Measurements from ENCODE around the gene HEATR5A.
"Not testable (repeated sequence)": the region's sequence is repeated elsewhere in the genome, so short reads cannot be mapped to it uniquely, and the experiment has no call there.

The HEATR5A gene

DNA sequence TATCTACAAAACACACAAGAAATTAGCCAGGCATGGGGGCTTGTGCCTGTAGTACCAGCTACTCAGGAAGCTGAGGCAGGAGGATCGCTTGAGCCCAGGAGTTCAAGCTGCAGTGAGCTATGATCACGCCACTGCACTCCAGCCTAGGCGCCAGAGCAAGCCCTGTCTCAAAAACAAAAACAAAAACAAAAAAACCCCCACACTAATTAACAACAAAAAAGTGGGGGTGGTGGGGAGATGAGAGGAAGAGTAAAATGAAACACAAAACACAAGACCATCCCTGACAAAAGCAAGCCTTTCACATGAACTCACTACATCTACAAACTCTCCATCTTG lies 158.9 kb downstream of the HEATR5A start:
- Histone ChIP-seq H3K9me3 (ENCODE audit: control insufficient read depth, low read length) (no peaks in the 10 kb centered on the region), H3K4me1 (ENCODE audit: control insufficient read depth, insufficient read depth, low read length, poor library complexity, severe bottlenecking) (peaks cover 2% of the 10 kb centered on the region), H3K4me3 (ENCODE audit: insufficient read depth, low read depth, low read length, poor library complexity, severe bottlenecking) (no peak overlapping the region), H3K27me3 (replicated peaks; ENCODE audit: control insufficient read depth, insufficient read depth, low read length, poor library complexity, severe bottlenecking) (no peaks in the 10 kb centered on the region), H3K36me3 (ENCODE audit: control insufficient read depth, insufficient read depth, low read length) (no peaks in the 10 kb centered on the region), H3K27ac (ENCODE audit: insufficient read depth, low read length, poor library complexity, severe bottlenecking) (no peak overlapping the region)
- DNase-seq = no peak

DNA sequence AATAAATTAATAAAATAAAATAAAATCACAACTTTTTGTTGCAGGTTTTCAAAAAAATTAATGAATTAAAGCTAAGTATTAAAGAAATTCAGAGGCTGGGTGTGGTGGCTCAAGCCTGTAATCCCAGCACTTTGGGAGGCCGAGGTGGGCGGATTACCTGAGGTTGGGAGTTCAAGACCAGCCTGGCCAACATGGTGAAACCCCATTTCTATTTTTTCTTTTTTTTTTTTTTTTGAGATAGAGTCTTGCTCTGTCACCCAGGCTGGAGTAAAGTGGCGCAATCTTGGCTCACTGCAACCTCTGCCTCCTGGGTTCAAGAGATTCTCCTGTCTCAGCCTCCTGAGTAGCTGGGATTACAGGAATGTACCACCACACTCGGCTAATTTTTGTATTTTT lies 161.3 kb downstream of the HEATR5A start:
- H3K9me3 ChIP-seq (ENCODE audit: control insufficient read depth, low read length); H3K4me3 ChIP-seq (ENCODE audit: insufficient read depth, low read depth, low read length, poor library complexity, severe bottlenecking); DNase-seq; H3K27me3 ChIP-seq (replicated peaks; ENCODE audit: control insufficient read depth, insufficient read depth, low read length, poor library complexity, severe bottlenecking); H3K36me3 ChIP-seq (ENCODE audit: control insufficient read depth, insufficient read depth, low read length); H3K4me1 ChIP-seq (ENCODE audit: control insufficient read depth, insufficient read depth, low read length, poor library complexity, severe bottlenecking); H3K27ac ChIP-seq (ENCODE audit: insufficient read depth, low read length, poor library complexity, severe bottlenecking): not testable (repeated sequence)

DNA sequence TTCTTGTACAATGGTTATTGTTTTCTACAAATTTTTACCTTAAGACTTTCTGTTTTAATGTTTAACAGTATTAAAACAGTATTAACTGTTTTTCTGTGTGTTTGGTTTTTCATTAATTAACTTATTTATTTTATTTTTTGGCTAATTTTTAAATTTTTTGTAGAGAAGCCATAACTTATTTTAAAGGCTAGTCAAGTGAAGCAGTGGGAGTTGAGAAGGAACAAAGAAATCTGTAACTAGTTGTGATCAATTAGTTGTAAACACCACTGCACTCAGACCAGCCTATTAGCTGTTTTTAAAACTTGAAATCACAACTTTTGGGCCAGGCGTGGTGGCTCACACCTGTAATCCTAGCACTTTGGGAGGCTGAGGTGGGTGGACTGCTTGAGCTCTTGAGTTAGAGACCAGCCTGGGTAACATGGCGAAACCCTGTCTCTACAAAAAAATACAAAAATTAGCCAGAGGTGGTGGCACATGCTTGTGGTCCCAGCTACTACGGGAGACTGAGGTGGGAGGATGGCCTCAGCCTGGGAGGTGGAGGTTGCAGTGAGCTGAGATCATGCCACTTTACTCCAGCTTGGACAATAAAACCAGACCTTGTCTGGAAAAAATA lies 161.8 kb downstream of the HEATR5A start:
- H3K9me3 ChIP-seq (ENCODE audit: control insufficient read depth, low read length) = no peaks in the 10 kb centered on the region
- no peak overlapping the region for H3K27ac ChIP-seq (ENCODE audit: insufficient read depth, low read length, poor library complexity, severe bottlenecking)
- H3K27me3 ChIP-seq (replicated peaks; ENCODE audit: control insufficient read depth, insufficient read depth, low read length, poor library complexity, severe bottlenecking) = no peaks in the 10 kb centered on the region
- no peak overlapping the region for H3K4me3 ChIP-seq (ENCODE audit: insufficient read depth, low read depth, low read length, poor library complexity, severe bottlenecking)
- H3K36me3 ChIP-seq (ENCODE audit: control insufficient read depth, insufficient read depth, low read length) = no peaks in the 10 kb centered on the region
- no peak for DNase-seq
- no peaks in the 10 kb centered on the region for H3K4me1 ChIP-seq (ENCODE audit: control insufficient read depth, insufficient read depth, low read length, poor library complexity, severe bottlenecking)

DNA sequence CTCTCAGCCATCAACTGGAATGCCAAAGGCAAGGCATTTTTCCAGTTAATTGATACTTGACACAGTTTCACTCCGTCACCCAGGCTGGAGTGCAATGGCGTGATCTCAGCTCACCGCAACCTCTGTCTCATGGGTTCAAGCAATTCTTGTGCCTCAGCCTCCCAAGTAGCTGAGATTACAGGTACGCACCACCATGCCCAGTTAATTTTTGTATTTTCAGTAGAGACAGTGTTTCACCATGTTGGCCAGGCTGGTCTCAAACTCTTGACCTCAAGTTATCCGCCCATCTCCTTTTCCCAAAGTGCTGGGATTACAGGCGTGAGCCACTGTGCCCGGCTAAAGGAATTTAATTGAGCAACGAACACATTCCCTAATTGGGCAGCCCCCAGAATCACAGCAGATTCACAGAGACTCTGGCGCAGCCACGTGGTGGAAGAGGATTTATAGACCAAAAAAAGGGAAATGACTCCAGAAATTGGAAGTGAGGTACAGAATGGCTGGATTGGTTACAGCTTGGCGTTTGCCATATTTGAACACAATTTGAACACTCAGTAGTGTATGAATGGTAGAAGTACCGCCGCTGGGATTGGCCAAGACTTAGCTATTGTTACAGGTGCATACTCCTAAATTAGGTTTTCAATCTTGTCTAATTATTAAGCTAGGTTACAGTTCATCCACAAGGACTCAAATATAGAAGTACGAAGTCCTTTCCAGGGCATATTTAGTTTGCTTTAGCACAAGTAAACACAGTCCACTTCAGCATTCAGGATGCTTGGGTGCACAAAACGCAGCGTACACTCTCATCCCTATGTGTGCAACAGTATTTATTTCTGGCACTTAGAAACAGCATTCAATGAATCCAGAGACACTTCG lies 162.6 kb downstream of the HEATR5A start:
- H3K4me3 ChIP-seq (ENCODE audit: insufficient read depth, low read depth, low read length, poor library complexity, severe bottlenecking); H3K4me1 ChIP-seq (ENCODE audit: control insufficient read depth, insufficient read depth, low read length, poor library complexity, severe bottlenecking); H3K27me3 ChIP-seq (replicated peaks; ENCODE audit: control insufficient read depth, insufficient read depth, low read length, poor library complexity, severe bottlenecking); H3K36me3 ChIP-seq (ENCODE audit: control insufficient read depth, insufficient read depth, low read length); DNase-seq; H3K9me3 ChIP-seq (ENCODE audit: control insufficient read depth, low read length); H3K27ac ChIP-seq (ENCODE audit: insufficient read depth, low read length, poor library complexity, severe bottlenecking): not testable (repeated sequence)

DNA sequence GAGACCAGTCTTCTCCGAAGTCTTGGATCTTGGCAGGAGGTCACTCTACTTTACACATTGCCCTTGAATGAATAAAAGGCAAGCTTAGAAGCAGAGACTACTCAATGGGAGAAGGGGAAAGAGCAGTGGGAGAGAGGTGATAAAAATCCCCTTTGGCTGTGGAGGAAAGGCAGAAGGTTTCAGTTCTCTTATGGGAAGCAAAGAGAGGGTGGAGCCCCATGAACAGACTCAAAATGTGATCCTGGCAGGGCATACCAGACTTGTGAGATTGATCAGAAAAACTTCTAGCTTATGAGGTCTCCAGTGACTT lies 163.2 kb downstream of the HEATR5A start:
- Histone ChIP-seq H3K9me3 (ENCODE audit: control insufficient read depth, low read length) (no peaks in the 10 kb centered on the region), H3K27me3 (replicated peaks; ENCODE audit: control insufficient read depth, insufficient read depth, low read length, poor library complexity, severe bottlenecking) (no peaks in the 10 kb centered on the region), H3K27ac (ENCODE audit: insufficient read depth, low read length, poor library complexity, severe bottlenecking) (no peak overlapping the region), H3K4me3 (ENCODE audit: insufficient read depth, low read depth, low read length, poor library complexity, severe bottlenecking) (no peak overlapping the region), H3K4me1 (ENCODE audit: control insufficient read depth, insufficient read depth, low read length, poor library complexity, severe bottlenecking) (no peaks in the 10 kb centered on the region), H3K36me3 (ENCODE audit: control insufficient read depth, insufficient read depth, low read length) (no peaks in the 10 kb centered on the region)
- DNase-seq = no peak

DNA sequence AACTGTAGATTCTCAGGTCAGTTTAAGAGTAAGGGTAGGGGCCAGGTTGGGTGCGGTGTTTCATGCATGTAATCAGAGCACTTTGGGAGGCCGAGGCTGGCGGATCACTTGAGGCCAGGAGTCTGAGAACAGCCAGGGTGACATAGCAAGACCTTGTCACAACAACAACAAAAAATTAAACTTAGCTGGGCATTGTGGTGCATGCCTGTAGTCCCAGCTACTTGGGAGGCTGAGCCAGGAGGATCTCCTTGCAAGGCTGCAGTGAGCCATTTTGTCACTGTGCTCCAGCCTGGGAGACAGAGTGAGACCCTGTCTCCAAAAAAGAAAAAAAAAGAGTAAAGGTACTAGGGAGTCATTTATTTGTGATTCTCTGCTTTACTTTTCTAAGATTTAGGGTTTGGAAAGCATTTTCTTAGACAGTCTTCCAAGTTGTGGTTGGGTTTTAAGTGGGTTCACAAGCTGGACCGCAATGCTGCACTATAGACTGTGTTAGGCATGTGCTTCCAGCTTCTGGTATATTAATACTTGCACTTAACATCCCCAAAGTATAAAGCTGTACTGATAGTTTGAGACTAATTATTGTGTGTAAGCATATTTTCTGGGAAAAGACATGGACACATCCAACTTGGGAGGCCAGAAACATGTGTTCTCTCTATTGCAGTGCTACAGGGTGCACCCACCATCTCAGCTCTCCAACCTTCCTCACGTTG lies 163.7 kb downstream of the HEATR5A start:
- Histone ChIP-seq H3K36me3 (ENCODE audit: control insufficient read depth, insufficient read depth, low read length) (no peaks in the 10 kb centered on the region), H3K27me3 (replicated peaks; ENCODE audit: control insufficient read depth, insufficient read depth, low read length, poor library complexity, severe bottlenecking) (no peaks in the 10 kb centered on the region)
- no peak for DNase-seq

DNA sequence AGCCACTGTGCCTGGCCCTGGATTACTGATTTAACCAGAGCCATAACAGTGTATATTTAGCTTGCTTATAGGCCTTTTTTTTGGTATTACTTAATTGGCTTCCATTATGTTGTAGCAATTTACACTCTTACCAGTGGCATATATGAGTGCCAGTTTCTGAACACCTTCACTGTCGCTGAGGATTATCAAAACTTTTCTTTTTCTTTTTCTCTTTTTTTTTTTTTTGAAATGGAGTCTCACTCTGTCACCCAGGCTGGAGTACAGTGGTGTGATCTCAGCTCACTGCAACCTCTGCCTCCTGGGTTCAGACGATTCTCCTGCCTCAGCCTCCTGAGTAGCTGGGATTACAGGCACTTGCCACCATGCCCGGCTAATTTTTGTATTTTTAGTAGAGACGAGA lies 164.4 kb downstream of the HEATR5A start:
- DNase-seq; H3K4me3 ChIP-seq (ENCODE audit: insufficient read depth, low read depth, low read length, poor library complexity, severe bottlenecking); H3K4me1 ChIP-seq (ENCODE audit: control insufficient read depth, insufficient read depth, low read length, poor library complexity, severe bottlenecking); H3K27ac ChIP-seq (ENCODE audit: insufficient read depth, low read length, poor library complexity, severe bottlenecking); H3K36me3 ChIP-seq (ENCODE audit: control insufficient read depth, insufficient read depth, low read length); H3K9me3 ChIP-seq (ENCODE audit: control insufficient read depth, low read length); H3K27me3 ChIP-seq (replicated peaks; ENCODE audit: control insufficient read depth, insufficient read depth, low read length, poor library complexity, severe bottlenecking): not testable (repeated sequence)

More for the DNA sequence above, 163.7 kb downstream of the HEATR5A start:
- H3K4me1 ChIP-seq (ENCODE audit: control insufficient read depth, insufficient read depth, low read length, poor library complexity, severe bottlenecking) = no peaks in the 10 kb centered on the region
- no peak overlapping the region for H3K27ac ChIP-seq (ENCODE audit: insufficient read depth, low read length, poor library complexity, severe bottlenecking)
- no peak overlapping the region for H3K4me3 ChIP-seq (ENCODE audit: insufficient read depth, low read depth, low read length, poor library complexity, severe bottlenecking)
- H3K9me3 ChIP-seq (ENCODE audit: control insufficient read depth, low read length) = no peaks in the 10 kb centered on the region

DNA sequence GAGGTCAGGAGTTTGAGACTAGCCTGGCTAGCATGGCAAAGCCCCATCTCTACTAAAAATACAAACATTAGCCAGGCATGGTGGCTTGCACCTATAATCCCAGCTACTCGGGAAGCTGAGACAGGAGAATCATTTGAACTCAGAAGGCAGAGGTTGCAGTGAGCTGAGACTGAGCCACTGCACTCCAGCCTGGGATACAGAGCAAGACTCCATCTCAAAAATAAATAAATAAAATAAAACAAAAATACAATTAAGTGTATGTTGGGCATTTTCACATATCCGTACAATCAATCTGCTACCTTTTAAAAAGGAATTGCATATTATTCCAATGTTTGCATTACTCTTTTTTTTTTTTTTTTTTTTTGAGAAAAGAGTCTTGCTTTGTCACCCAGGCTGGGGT lies 165.1 kb downstream of the HEATR5A start:
- H3K36me3 ChIP-seq (ENCODE audit: control insufficient read depth, insufficient read depth, low read length) = no peaks in the 10 kb centered on the region
- H3K4me3 ChIP-seq (ENCODE audit: insufficient read depth, low read depth, low read length, poor library complexity, severe bottlenecking) = no peak overlapping the region
- no peak for DNase-seq
- H3K4me1 ChIP-seq (ENCODE audit: control insufficient read depth, insufficient read depth, low read length, poor library complexity, severe bottlenecking) = no peaks in the 10 kb centered on the region
- H3K27ac ChIP-seq (ENCODE audit: insufficient read depth, low read length, poor library complexity, severe bottlenecking) = no peak overlapping the region
- no peaks in the 10 kb centered on the region for H3K9me3 ChIP-seq (ENCODE audit: control insufficient read depth, low read length)
- no peaks in the 10 kb centered on the region for H3K27me3 ChIP-seq (replicated peaks; ENCODE audit: control insufficient read depth, insufficient read depth, low read length, poor library complexity, severe bottlenecking)

DNA sequence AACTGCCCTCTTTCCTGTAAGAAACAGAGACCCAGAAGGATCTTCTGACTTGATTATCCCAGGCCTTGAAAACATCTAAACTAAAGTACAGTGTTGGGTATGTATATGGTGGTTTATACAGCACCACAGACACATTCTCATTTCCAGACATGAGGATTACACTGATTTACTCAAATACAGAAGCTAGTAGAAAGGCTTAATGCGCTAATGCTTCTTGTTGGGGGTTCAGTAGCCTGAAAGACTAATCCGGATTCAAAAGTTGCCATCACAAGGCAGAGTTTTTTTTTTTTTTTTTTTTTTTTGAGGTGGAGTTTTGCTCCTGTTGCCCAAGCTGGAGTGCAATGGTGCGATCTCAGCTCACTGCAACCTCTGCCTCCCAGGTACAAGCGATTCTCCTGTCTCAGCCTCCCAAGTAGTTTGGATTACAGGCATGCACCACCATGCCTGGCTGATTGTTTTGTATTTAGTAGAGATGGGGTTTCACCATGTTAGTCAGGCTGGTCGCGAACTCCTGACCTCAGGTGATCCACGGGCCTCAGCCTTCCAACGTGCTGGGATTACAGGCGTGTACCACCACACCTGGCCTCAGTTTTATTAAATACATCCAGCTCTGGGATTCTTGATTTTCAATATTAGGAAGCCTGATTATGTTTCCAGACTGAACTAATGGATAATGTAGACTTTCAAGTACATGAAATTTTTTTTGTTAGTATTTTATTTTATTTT lies 166.4 kb downstream of the HEATR5A start:
- Histone ChIP-seq H3K27ac (ENCODE audit: insufficient read depth, low read length, poor library complexity, severe bottlenecking) (no peak overlapping the region), H3K4me1 (ENCODE audit: control insufficient read depth, insufficient read depth, low read length, poor library complexity, severe bottlenecking) (no peaks in the 10 kb centered on the region), H3K9me3 (ENCODE audit: control insufficient read depth, low read length) (no peaks in the 10 kb centered on the region), H3K27me3 (replicated peaks; ENCODE audit: control insufficient read depth, insufficient read depth, low read length, poor library complexity, severe bottlenecking) (no peaks in the 10 kb centered on the region), H3K36me3 (ENCODE audit: control insufficient read depth, insufficient read depth, low read length) (no peaks in the 10 kb centered on the region), H3K4me3 (ENCODE audit: insufficient read depth, low read depth, low read length, poor library complexity, severe bottlenecking) (no peak overlapping the region)
- no peak for DNase-seq

DNA sequence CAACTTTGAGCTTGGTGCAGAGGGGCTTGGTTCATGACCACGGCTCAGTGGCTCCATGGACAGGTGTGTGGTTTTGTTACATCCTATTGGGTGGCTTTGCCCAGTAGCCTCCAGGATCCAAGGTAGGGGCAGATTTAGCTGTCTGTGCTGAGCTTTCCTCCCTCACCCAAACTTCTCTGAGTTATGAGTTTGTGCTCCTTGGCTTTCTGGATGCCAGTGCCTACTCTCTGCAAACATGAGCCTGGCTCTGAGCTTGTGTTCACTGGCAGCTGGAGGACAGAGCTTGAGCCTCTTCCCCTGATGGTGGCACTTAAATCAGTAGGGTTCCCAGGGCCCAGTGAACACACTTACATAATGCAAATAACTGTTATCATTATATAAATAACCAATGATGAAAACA lies 167.5 kb downstream of the HEATR5A start:
- no peak overlapping the region for H3K4me3 ChIP-seq (ENCODE audit: insufficient read depth, low read depth, low read length, poor library complexity, severe bottlenecking)
- no peaks in the 10 kb centered on the region for H3K4me1 ChIP-seq (ENCODE audit: control insufficient read depth, insufficient read depth, low read length, poor library complexity, severe bottlenecking)
- DNase-seq = no peak
- H3K27ac ChIP-seq (ENCODE audit: insufficient read depth, low read length, poor library complexity, severe bottlenecking) = no peak overlapping the region
- H3K36me3 ChIP-seq (ENCODE audit: control insufficient read depth, insufficient read depth, low read length) = no peaks in the 10 kb centered on the region
- no peaks in the 10 kb centered on the region for H3K9me3 ChIP-seq (ENCODE audit: control insufficient read depth, low read length)
- no peaks in the 10 kb centered on the region for H3K27me3 ChIP-seq (replicated peaks; ENCODE audit: control insufficient read depth, insufficient read depth, low read length, poor library complexity, severe bottlenecking)
